Suprapubic skin (tissue), 4 donors: ENCODE results near the gene ANTXR2.

Experiments used
- POLR2A ChIP-seq, 2 donors: fragments of 450-650 bp; IDR thresholded peaks; one replicate each; pipeline ENCODE4 v1.6.1; 2017; ENCODE audit warnings: antibody characterized with exemption in 2 of 2, mild to moderate bottlenecking in 2 of 2, moderate library complexity in 2 of 2
- POLR2AphosphoS5 ChIP-seq, 3 donors: sonication (generic); formaldehyde crosslinking; IDR thresholded peaks; one replicate each; pipeline ENCODE4 v1.6.1; 2017; ENCODE audit warnings: antibody characterized with exemption in 3 of 3
- TF ChIP-seq, protein P1 (sequence below), 2 donors: fragments of 200-600 bp in 1 of 2; fragments of 450-650 bp in 1 of 2; sonication (generic) in 1 of 2; IDR thresholded peaks; one replicate each; pipeline ENCODE4 v1.5.1; 2016 to 2019; ENCODE audit warnings: antibody characterized with exemption in 2 of 2, mild to moderate bottlenecking in 1 of 2, moderate library complexity in 1 of 2

DNA sequence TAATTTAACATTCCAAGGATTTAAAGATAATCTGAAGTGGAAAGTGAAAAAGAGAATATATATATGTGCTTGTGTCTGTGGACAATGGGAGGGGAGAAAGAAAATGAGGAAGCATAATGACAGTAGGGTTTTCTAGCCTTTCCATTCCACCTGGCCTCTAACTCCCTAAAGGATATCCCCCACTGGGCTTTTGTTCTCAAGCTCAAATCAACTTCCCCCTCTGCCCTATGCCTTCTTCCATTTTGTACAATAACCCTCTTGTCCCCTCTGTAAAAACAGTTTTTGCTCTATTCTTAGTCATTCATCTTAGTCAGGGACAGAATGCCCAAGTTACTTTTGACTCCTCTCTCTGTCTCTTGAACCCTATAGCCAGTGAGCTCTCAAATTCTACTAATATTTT, 23.6 kb downstream of the ANTXR2 start:
- TF ChIP-seq, protein P1, sequence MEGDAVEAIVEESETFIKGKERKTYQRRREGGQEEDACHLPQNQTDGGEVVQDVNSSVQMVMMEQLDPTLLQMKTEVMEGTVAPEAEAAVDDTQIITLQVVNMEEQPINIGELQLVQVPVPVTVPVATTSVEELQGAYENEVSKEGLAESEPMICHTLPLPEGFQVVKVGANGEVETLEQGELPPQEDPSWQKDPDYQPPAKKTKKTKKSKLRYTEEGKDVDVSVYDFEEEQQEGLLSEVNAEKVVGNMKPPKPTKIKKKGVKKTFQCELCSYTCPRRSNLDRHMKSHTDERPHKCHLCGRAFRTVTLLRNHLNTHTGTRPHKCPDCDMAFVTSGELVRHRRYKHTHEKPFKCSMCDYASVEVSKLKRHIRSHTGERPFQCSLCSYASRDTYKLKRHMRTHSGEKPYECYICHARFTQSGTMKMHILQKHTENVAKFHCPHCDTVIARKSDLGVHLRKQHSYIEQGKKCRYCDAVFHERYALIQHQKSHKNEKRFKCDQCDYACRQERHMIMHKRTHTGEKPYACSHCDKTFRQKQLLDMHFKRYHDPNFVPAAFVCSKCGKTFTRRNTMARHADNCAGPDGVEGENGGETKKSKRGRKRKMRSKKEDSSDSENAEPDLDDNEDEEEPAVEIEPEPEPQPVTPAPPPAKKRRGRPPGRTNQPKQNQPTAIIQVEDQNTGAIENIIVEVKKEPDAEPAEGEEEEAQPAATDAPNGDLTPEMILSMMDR (IDR thresholded peaks at IDR 0.05): no peak
- no peak for TF ChIP-seq POLR2AphosphoS5 (IDR thresholded peaks at IDR 0.05)
- TF ChIP-seq POLR2A (IDR thresholded peaks at IDR 0.05): no peak
